CD4-positive, alpha-beta T cell treated with Interleukin-6 for 4 hours (primary cell): ENCODE results near the gene DBN1.

Source experiments
- DNase-seq: peaks from one replicate; pipeline ENCODE4 v3.0.0-alpha.2; 2020; ENCODE audit warnings: mixed read lengths

The DBN1 gene

GRCh38 chr5:177472460-177473442, 683 bp downstream of the DBN1 start:
- DNase-seq = peak; percentile 66

- DNase-seq = no peak
Observed at GRCh38 chr5:177471610-177472356, 1.7 kb downstream of the DBN1 start.

- DNase-seq = no peak
Observed at GRCh38 chr5:177470759-177471536, 2.5 kb downstream of the DBN1 start.

GRCh38 chr5:177469750-177470525, 3.5 kb downstream of the DBN1 start:
- no peak for DNase-seq

- no peak for DNase-seq
Observed at GRCh38 chr5:177468685-177469628, 4.5 kb downstream of the DBN1 start.

- DNase-seq = no peak
Observed at GRCh38 chr5:177468329-177468684, 5.1 kb downstream of the DBN1 start.

- no peak for DNase-seq
Observed at GRCh38 chr5:177467436-177467835, 6.0 kb downstream of the DBN1 start.

- DNase-seq = no peak
Observed at GRCh38 chr5:177466861-177467260, 6.6 kb downstream of the DBN1 start.

- DNase-seq = no peak
Observed at GRCh38 chr5:177465044-177465443, 8.4 kb downstream of the DBN1 start.

GRCh38 chr5:177462021-177462670, 11.3 kb downstream of the DBN1 start:
- no peak for DNase-seq

GRCh38 chr5:177459819-177460628, 13.4 kb downstream of the DBN1 start:
- DNase-seq = no peak

GRCh38 chr5:177459357-177459756, 14.1 kb downstream of the DBN1 start:
- no peak for DNase-seq

- DNase-seq = no peak
Observed at GRCh38 chr5:177458912-177459350, 14.5 kb downstream of the DBN1 start.

GRCh38 chr5:177457852-177458681, 15.4 kb downstream of the DBN1 start:
- no peak for DNase-seq

GRCh38 chr5:177456976-177457851, 16.2 kb downstream of the DBN1 start:
- peak; percentile 31 for DNase-seq

- DNase-seq = no peak
Observed at GRCh38 chr5:177456591-177456964, 16.9 kb downstream of the DBN1 start.
